Measurements from ENCODE around the gene MYL12A.
"Not testable (repeated sequence)": the region's sequence is repeated elsewhere in the genome, so short reads cannot be mapped to it uniquely, and the experiment has no call there.

The MYL12A gene

GRCh38 chr18:3247240-3248061 is at the start of gene MYL12A:
TSS of gene MYL12A (plus strand) at chr18:3247801. CDS start at chr18:3253248, 5,447 bp downstream.
- in situ Hi-C loops (cut with HindIII; ENCODE audit: low sequenced_read_pairs) = no loop called here

GRCh38 chr18:3198260-3198860 is 49.2 kb upstream of the MYL12A start:
- in situ Hi-C loops (cut with HindIII; ENCODE audit: low sequenced_read_pairs) = not testable (repeated sequence)

- in situ Hi-C loops (cut with HindIII; ENCODE audit: low sequenced_read_pairs) = no loop called here
Measured at GRCh38 chr18:3199942-3200645, 47.5 kb upstream of the MYL12A start.

- in situ Hi-C loops (cut with HindIII; ENCODE audit: low sequenced_read_pairs) = no loop called here
Measured at GRCh38 chr18:3205239-3205638, 42.4 kb upstream of the MYL12A start.

GRCh38 chr18:3207565-3207964 is 40.0 kb upstream of the MYL12A start:
- in situ Hi-C loops (cut with HindIII; ENCODE audit: low sequenced_read_pairs) = no loop called here

GRCh38 chr18:3209859-3210569 is 37.6 kb upstream of the MYL12A start:
- in situ Hi-C loops (cut with HindIII; ENCODE audit: low sequenced_read_pairs) = no loop called here

GRCh38 chr18:3211236-3211992 is 36.2 kb upstream of the MYL12A start:
- in situ Hi-C loops (cut with HindIII; ENCODE audit: low sequenced_read_pairs) = no loop called here

GRCh38 chr18:3212657-3213056 is 34.9 kb upstream of the MYL12A start:
- in situ Hi-C loops (cut with HindIII; ENCODE audit: low sequenced_read_pairs) = no loop called here

- in situ Hi-C loops (cut with HindIII; ENCODE audit: low sequenced_read_pairs) = no loop called here
Measured at GRCh38 chr18:3213300-3214059, 34.1 kb upstream of the MYL12A start.

GRCh38 chr18:3214855-3215637 is 32.6 kb upstream of the MYL12A start:
- in situ Hi-C loops (cut with HindIII; ENCODE audit: low sequenced_read_pairs) = no loop called here

- in situ Hi-C loops (cut with HindIII; ENCODE audit: low sequenced_read_pairs) = no loop called here
Measured at GRCh38 chr18:3216987-3217386, 30.6 kb upstream of the MYL12A start.

- in situ Hi-C loops (cut with HindIII; ENCODE audit: low sequenced_read_pairs) = no loop called here
Measured at GRCh38 chr18:3217948-3218647, 29.5 kb upstream of the MYL12A start.

GRCh38 chr18:3218819-3219218 is 28.8 kb upstream of the MYL12A start:
- in situ Hi-C loops (cut with HindIII; ENCODE audit: low sequenced_read_pairs) = no loop called here

- in situ Hi-C loops (cut with HindIII; ENCODE audit: low sequenced_read_pairs) = no loop called here
Measured at GRCh38 chr18:3219241-3219630, 28.4 kb upstream of the MYL12A start.

- in situ Hi-C loops (cut with HindIII; ENCODE audit: low sequenced_read_pairs) = loop anchor here (5.0 kb wide), 1 partner anchor 32 kb away; no protein-coding TSS in a partner anchor
Measured at GRCh38 chr18:3219631-3220335, 27.8 kb upstream of the MYL12A start, which contains the start of gene MYOM1. TSS of gene MYOM1 (minus strand) at chr18:3219968. CDS start at chr18:3215223, 4,745 bp downstream.

GRCh38 chr18:3220868-3221267 is 26.7 kb upstream of the MYL12A start:
- in situ Hi-C loops (cut with HindIII; ENCODE audit: low sequenced_read_pairs) = loop anchor here (5.0 kb wide), 1 partner anchor 34 kb away; no protein-coding TSS in a partner anchor

GRCh38 chr18:3221496-3221895 is 26.1 kb upstream of the MYL12A start:
- in situ Hi-C loops (cut with HindIII; ENCODE audit: low sequenced_read_pairs) = loop anchor here (5.0 kb wide), 1 partner anchor 34 kb away; no protein-coding TSS in a partner anchor

All from endothelial cell of hepatic sinusoid (primary cell).